Mammary epithelial cell (primary cell): ENCODE data around the gene PROX1.

Source experiments
- EZH2 ChIP-seq: IDR thresholded peaks from 2 replicates; pipeline ENCODE4 v1.6.1; 2012; ENCODE audit warnings: low read length, inconsistent platforms, borderline replicate concordance
- TF ChIP-seq, protein P1 (sequence below), 2 donors: IDR thresholded peaks in 1 of 2; conservative IDR thresholded peaks in 1 of 2; 2 replicates each; pipeline ENCODE4 v1.5.1; 2011 to 2012; ENCODE audit warnings: inconsistent platforms in 2 of 2, low read length in 2 of 2, mild to moderate bottlenecking in 2 of 2, control low read depth in 1 of 2, low read depth in 1 of 2; ENCODE audit not compliant: insufficient read depth in 1 of 2; ENCODE audit errors: extremely low read depth in 1 of 2

DNA sequence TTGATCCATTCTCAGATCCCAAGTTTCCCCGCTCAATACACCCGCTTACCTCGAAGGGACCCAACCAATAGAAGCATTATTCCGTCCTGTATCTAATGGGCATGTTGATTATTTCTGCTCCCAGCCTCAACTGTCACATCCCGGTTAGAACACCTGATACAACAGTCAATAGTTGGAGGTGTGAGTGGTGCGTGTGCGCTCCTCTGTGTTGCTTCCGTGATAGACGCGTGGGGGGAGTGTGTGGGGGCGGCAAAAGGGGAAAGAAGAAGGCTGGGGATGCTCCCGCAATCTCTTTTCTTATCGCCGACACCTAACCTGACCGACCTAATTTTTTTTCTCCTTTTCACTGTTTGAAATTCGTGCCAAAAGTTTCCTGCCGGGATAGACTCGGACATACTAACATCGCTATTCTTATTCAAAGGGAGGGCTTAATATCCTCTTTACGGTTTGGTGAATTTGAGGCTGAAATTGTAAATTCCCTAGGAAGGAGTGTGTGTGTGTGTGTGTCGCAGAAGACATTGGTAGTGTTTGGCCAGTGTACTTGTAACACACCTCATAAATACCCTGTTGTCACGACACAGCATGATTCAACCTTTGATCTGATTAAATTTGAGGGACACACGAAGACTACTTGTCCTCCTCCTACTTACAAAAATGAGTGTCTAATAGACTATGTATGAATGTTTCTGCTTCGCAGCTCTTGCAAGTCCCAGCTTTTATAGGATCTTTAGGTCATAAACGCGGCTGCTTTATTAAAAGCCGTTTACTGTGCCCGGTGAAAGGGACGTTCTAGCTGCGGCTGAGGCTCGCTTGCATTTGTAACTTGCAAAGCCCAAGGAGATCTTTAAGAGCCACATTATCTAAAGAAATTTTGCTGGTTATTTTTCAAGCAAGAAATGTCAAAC is 1.5 kb upstream of the PROX1 start:
- TF ChIP-seq, protein P1, sequence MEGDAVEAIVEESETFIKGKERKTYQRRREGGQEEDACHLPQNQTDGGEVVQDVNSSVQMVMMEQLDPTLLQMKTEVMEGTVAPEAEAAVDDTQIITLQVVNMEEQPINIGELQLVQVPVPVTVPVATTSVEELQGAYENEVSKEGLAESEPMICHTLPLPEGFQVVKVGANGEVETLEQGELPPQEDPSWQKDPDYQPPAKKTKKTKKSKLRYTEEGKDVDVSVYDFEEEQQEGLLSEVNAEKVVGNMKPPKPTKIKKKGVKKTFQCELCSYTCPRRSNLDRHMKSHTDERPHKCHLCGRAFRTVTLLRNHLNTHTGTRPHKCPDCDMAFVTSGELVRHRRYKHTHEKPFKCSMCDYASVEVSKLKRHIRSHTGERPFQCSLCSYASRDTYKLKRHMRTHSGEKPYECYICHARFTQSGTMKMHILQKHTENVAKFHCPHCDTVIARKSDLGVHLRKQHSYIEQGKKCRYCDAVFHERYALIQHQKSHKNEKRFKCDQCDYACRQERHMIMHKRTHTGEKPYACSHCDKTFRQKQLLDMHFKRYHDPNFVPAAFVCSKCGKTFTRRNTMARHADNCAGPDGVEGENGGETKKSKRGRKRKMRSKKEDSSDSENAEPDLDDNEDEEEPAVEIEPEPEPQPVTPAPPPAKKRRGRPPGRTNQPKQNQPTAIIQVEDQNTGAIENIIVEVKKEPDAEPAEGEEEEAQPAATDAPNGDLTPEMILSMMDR (conservative IDR thresholded peaks at IDR 0.05 in 1 of 2, IDR thresholded peaks at IDR 0.05 in 1 of 2; ENCODE audit: extremely low read depth in 1 of 2, insufficient read depth in 1 of 2, low read depth in 1 of 2, low read length in 2 of 2), result no peak
- peak; percentile 93 for TF ChIP-seq EZH2
